ES-I3 (cell line): ENCODE measurements around the gene MSRB2.

Experiments
- H3K36me3 ChIP-seq: 2 replicates; pipeline ENCODE4 v1.6.1; 2013; ENCODE audit warnings: mild to moderate bottlenecking, low read length, control low read depth, moderate library complexity; ENCODE audit not compliant: insufficient read depth
- H3K4me1 ChIP-seq: 2 replicates; pipeline ENCODE4 v1.6.1; 2013; ENCODE audit warnings: mild to moderate bottlenecking, control low read depth, low read length; ENCODE audit not compliant: insufficient read depth
- H3K9ac ChIP-seq: 2 replicates; pipeline ENCODE4 v1.6.1; 2013; ENCODE audit warnings: low read depth, mild to moderate bottlenecking, low read length, moderate library complexity
- H3K9me3 ChIP-seq: 2 replicates; pipeline ENCODE4 v1.6.1; 2013; ENCODE audit warnings: mild to moderate bottlenecking, low read length, moderate library complexity; ENCODE audit not compliant: control insufficient read depth, insufficient read depth

The MSRB2 gene

GRCh38 chr10:23081891-23082290, 13.5 kb upstream of the MSRB2 start:
- Histone ChIP-seq H3K9ac (no peak overlapping the region), H3K36me3 (no peaks in the 10 kb centered on the region), H3K9me3 (no peaks in the 10 kb centered on the region), H3K4me1 (peaks cover 4% of the 10 kb centered on the region; the same call in 1 of the 2 replicates)

- no peaks in the 10 kb centered on the region for H3K9me3 ChIP-seq
- no peaks in the 10 kb centered on the region for H3K36me3 ChIP-seq
- no peaks in the 10 kb centered on the region for H3K4me1 ChIP-seq
- H3K9ac ChIP-seq: no peak overlapping the region
Observed at GRCh38 chr10:23088609-23089008, 6.8 kb upstream of the MSRB2 start.

- H3K9me3 ChIP-seq: no peaks in the 10 kb centered on the region
- peaks cover 13% of the 10 kb centered on the region; the same call in 1 of the 2 replicates for H3K4me1 ChIP-seq
- no peaks in the 10 kb centered on the region for H3K36me3 ChIP-seq
- peak overlapping the region; percentile 19; the same call in 1 of the 2 replicates for H3K9ac ChIP-seq
Observed at GRCh38 chr10:23094786-23095403, 484 bp upstream of the MSRB2 start.

- Histone ChIP-seq H3K36me3 (no peaks in the 10 kb centered on the region), H3K4me1 (peaks cover 16% of the 10 kb centered on the region; the same call in 1 of the 2 replicates), H3K9ac (peak overlapping the region; percentile 69), H3K9me3 (no peaks in the 10 kb centered on the region)
Observed at GRCh38 chr10:23095966-23096801, 805 bp downstream of the MSRB2 start.

GRCh38 chr10:23096802-23097549, 1.6 kb downstream of the MSRB2 start:
- no peaks in the 10 kb centered on the region for H3K9me3 ChIP-seq
- H3K4me1 ChIP-seq: peaks cover 16% of the 10 kb centered on the region; the same call in 1 of the 2 replicates
- H3K9ac ChIP-seq: peak overlapping the region; percentile 69; the same call in 1 of the 2 replicates
- H3K36me3 ChIP-seq: no peaks in the 10 kb centered on the region

GRCh38 chr10:23099079-23099478, 3.7 kb downstream of the MSRB2 start:
- Histone ChIP-seq H3K9ac (no peak overlapping the region), H3K36me3 (no peaks in the 10 kb centered on the region), H3K4me1 (peaks cover 16% of the 10 kb centered on the region; the same call in 1 of the 2 replicates), H3K9me3 (no peaks in the 10 kb centered on the region)

- Histone ChIP-seq H3K36me3 (no peaks in the 10 kb centered on the region), H3K9me3 (no peaks in the 10 kb centered on the region), H3K9ac (no peak overlapping the region), H3K4me1 (peaks cover 14% of the 10 kb centered on the region; the same call in 1 of the 2 replicates)
Observed at GRCh38 chr10:23099816-23100215, 4.4 kb downstream of the MSRB2 start.

GRCh38 chr10:23100331-23101030, 5.1 kb downstream of the MSRB2 start:
- Histone ChIP-seq H3K4me1 (peaks cover 13% of the 10 kb centered on the region; the same call in 1 of the 2 replicates), H3K36me3 (no peaks in the 10 kb centered on the region), H3K9me3 (no peaks in the 10 kb centered on the region), H3K9ac (no peak overlapping the region)

GRCh38 chr10:23106331-23107072, 11.1 kb downstream of the MSRB2 start:
- H3K4me1 ChIP-seq: peaks cover 3% of the 10 kb centered on the region; the same call in 1 of the 2 replicates
- H3K9ac ChIP-seq: no peak overlapping the region
- H3K9me3 ChIP-seq: no peaks in the 10 kb centered on the region
- no peaks in the 10 kb centered on the region for H3K36me3 ChIP-seq

GRCh38 chr10:23110722-23111516, 15.5 kb downstream of the MSRB2 start:
- Histone ChIP-seq H3K36me3 (no peaks in the 10 kb centered on the region), H3K4me1 (peaks cover 7% of the 10 kb centered on the region; the same call in 1 of the 2 replicates), H3K9me3 (no peaks in the 10 kb centered on the region), H3K9ac (no peak overlapping the region)

GRCh38 chr10:23111517-23112286, 16.3 kb downstream of the MSRB2 start:
- Histone ChIP-seq H3K36me3 (no peaks in the 10 kb centered on the region), H3K9me3 (no peaks in the 10 kb centered on the region), H3K9ac (no peak overlapping the region), H3K4me1 (0 out of 2 replicates have a peak, but pooled peaks cover 7% of the 10 kb centered on the region)

GRCh38 chr10:23114228-23114850, 19.0 kb downstream of the MSRB2 start:
- Histone ChIP-seq H3K36me3 (no peaks in the 10 kb centered on the region), H3K9me3 (no peaks in the 10 kb centered on the region), H3K9ac (no peak overlapping the region), H3K4me1 (0 out of 2 replicates have a peak, but pooled peaks cover 7% of the 10 kb centered on the region)
